Ovary (tissue), 3 donors: ENCODE data around the gene C10orf105.

ENCODE experiments used
- CTCF ChIP-seq, 3 donors: fragments of 450-650 bp in 2 of 3; fragments of 200-600 bp in 1 of 3; IDR thresholded peaks; one replicate each; pipeline versions ENCODE4 v1.5.1 to v1.8.0; 2016 to 2022; ENCODE audit warnings: antibody characterized with exemption in 3 of 3, mild to moderate bottlenecking in 1 of 3
- EP300 ChIP-seq: sonication (generic); formaldehyde crosslinking; IDR thresholded peaks from one replicate; pipeline ENCODE4 v1.6.1; 2017; ENCODE audit warnings: antibody characterized with exemption
- POLR2A ChIP-seq: fragments of 450-650 bp; IDR thresholded peaks from one replicate; pipeline ENCODE4 v1.6.1; 2017; ENCODE audit warnings: antibody characterized with exemption, mild to moderate bottlenecking, moderate library complexity
- donor health status: DM: no; HTN: no; CAD: no.

GRCh38 chr10:71716426-71716825, 3.2 kb downstream of the C10orf105 start:
- TF ChIP-seq CTCF (IDR thresholded peaks at IDR 0.05) (no peak), POLR2A (no peak), EP300 (no peak)
